CD4-positive, alpha-beta T cell (primary cell): Measurements from ENCODE around the gene ALG9. TPM values are rescaled to one million over a fixed set of nuclear protein-coding genes. Genes with fewer than 3 reads are reported as not detected.

Experiments
- ATAC-seq: fragments of 200-7000 bp; cut with Tn5 transposase; one replicate; pipeline ENCODE4 v1.10.0; 2022; ENCODE audit warnings: mild to moderate bottlenecking; ENCODE audit not compliant: poor library complexity
- CTCF ChIA-PET: fragments of 350-600 bp; sonication (Branson Sonifier 250); formaldehyde crosslinking; loops from one replicate; lab custom pipeline; 2021; ENCODE audit warnings: antibody characterized with exemption, inconsistent platforms; lab: Charles Lee
- POLR2A ChIA-PET: fragments of 350-600 bp; sonication (Branson Sonifier 250); formaldehyde crosslinking; loops from one replicate; lab custom pipeline; 2021; ENCODE audit warnings: antibody characterized with exemption, inconsistent platforms; lab: Charles Lee
- DNase-seq, 14 experiments: peaks; one replicate each; pipeline ENCODE4 v3.0.0-alpha.2; 2013 to 2020; ENCODE audit warnings: mixed read lengths in 2 of 14
- H3K27ac ChIP-seq, 2 donors: one replicate each; pipeline versions ENCODE4 v1.5.1 to v1.7.0; 2013; ENCODE audit warnings: low read length in 2 of 2, low read depth in 1 of 2, mild to moderate bottlenecking in 1 of 2
- H3K27me3 ChIP-seq, 2 experiments: 1 replicate in 1 of 2; 2 replicates in 1 of 2; pipeline versions ENCODE4 v1.6.1 to v1.7.0; 2013; ENCODE audit warnings: low read length in 2 of 2, control low read depth in 1 of 2, mild to moderate bottlenecking in 1 of 2, moderate library complexity in 1 of 2; ENCODE audit not compliant: insufficient read depth in 2 of 2, control insufficient read depth in 1 of 2
- H3K36me3 ChIP-seq: one replicate; pipeline ENCODE4 v1.6.1; 2013; ENCODE audit warnings: low read length, control low read depth; ENCODE audit not compliant: insufficient read depth
- H3K4me1 ChIP-seq: one replicate; pipeline ENCODE4 v1.6.1; 2013; ENCODE audit warnings: low read length, control low read depth; ENCODE audit not compliant: insufficient read depth
- H3K4me3 ChIP-seq: one replicate; pipeline ENCODE4 v1.5.1; 2013; ENCODE audit warnings: mild to moderate bottlenecking, low read length, moderate library complexity
- H3K9me3 ChIP-seq, 2 experiments: 1 replicate in 1 of 2; 2 replicates in 1 of 2; pipeline versions ENCODE4 v1.6.1 to v1.7.0; 2013; ENCODE audit warnings: low read length in 2 of 2, mild to moderate bottlenecking in 2 of 2, control low read depth in 1 of 2, moderate library complexity in 1 of 2; ENCODE audit not compliant: control insufficient read depth in 1 of 2, insufficient read depth in 1 of 2
- H3K27ac Mint-ChIP-seq: one replicate; pipeline ENCODE4 v1.8.0; 2020; ENCODE audit warnings: mixed read lengths
- H3K27me3 Mint-ChIP-seq: one replicate; pipeline ENCODE4 v1.8.0; 2021; ENCODE audit warnings: mixed read lengths
- H3K36me3 Mint-ChIP-seq: one replicate; pipeline ENCODE4 v1.8.0; 2021; ENCODE audit warnings: low read depth, mixed read lengths
- H3K4me1 Mint-ChIP-seq: one replicate; pipeline ENCODE4 v1.8.0; 2021; ENCODE audit warnings: low read depth, mixed read lengths
- H3K4me3 Mint-ChIP-seq: one replicate; pipeline ENCODE4 v1.8.0; 2020; ENCODE audit warnings: mild to moderate bottlenecking, mixed read lengths
- H3K9me3 Mint-ChIP-seq: one replicate; pipeline ENCODE4 v1.8.0; 2020; ENCODE audit warnings: mixed read lengths
- CTCF ChIP-seq: fragments of 200-600 bp; IDR thresholded peaks from one replicate; pipeline ENCODE4 v1.8.0; 2022; ENCODE audit warnings: antibody characterized with exemption, mild to moderate bottlenecking
- intact Hi-C, 2 experiments: fragments of 100-400 bp; cut with DNase I in 1 of 2; cut with micrococcal nuclease in 1 of 2; formaldehyde crosslinking; loops; one replicate each; pipeline versions ENCODE4 v1.15.1 to v1.9.0; 2023 to 2025; cut with DNase I, micrococcal nuclease
- total RNA-seq, 174 experiments: library from RNA in 2 of 174; stranded (reverse) in 2 of 174; gene quantifications; one replicate each; pipeline ENCODE4 v1.2.3 and lab custom pipeline; 2021 to 2026

ALG9 gene
- total RNA-seq, 2 experiments from 2014 or later = 31.1 to 33.4 TPM

- no peak overlapping the region for H3K27ac ChIP-seq
- no peaks in the 10 kb centered on the region for H3K36me3 ChIP-seq
- POLR2A ChIA-PET = no interaction called here
- ATAC-seq (no peak), DNase-seq (no peak)
- no peak for TF ChIP-seq CTCF
- H3K4me1 Mint-ChIP-seq = no peaks in the 10 kb centered on the region
- peaks cover 61% of the 10 kb centered on the region for H3K27me3 Mint-ChIP-seq
- no peaks in the 10 kb centered on the region for H3K36me3 Mint-ChIP-seq
- no peaks in the 10 kb centered on the region for H3K4me1 ChIP-seq
- peaks cover 29 to 34% of the 10 kb centered on the region in 2 experiments for H3K27me3 ChIP-seq
- no peak overlapping the region for H3K4me3 ChIP-seq
- no peak overlapping the region for H3K4me3 Mint-ChIP-seq
- no peak overlapping the region for H3K27ac Mint-ChIP-seq
- CTCF ChIA-PET = no interaction called here
- intact Hi-C loops = no loop called here
- H3K9me3 Mint-ChIP-seq = no peaks in the 10 kb centered on the region
- peaks cover 0 to 7% of the 10 kb centered on the region in 2 experiments for H3K9me3 ChIP-seq
Measured at GRCh38 chr11:111910676-111911562, 39.5 kb upstream of the ALG9 start.

GRCh38 chr11:111909378-111909777 lies 38.0 kb upstream of the ALG9 start:
- POLR2A ChIA-PET = no interaction called here
- Histone ChIP-seq H3K27me3 (peaks cover 21 to 32% of the 10 kb centered on the region in 2 experiments), H3K4me1 (no peaks in the 10 kb centered on the region), H3K9me3 (peaks cover 0 to 7% of the 10 kb centered on the region in 2 experiments), H3K27ac (no peak overlapping the region), H3K4me3 (no peak overlapping the region), H3K36me3 (no peaks in the 10 kb centered on the region)
- peaks cover 4% of the 10 kb centered on the region for H3K36me3 Mint-ChIP-seq
- TF ChIP-seq CTCF = no peak
- no peak overlapping the region for H3K4me3 Mint-ChIP-seq
- intact Hi-C loops = no loop called here
- H3K4me1 Mint-ChIP-seq = no peaks in the 10 kb centered on the region
- peaks cover 51% of the 10 kb centered on the region for H3K27me3 Mint-ChIP-seq
- CTCF ChIA-PET = no interaction called here
- DNase-seq (no peak), ATAC-seq (no peak)
- no peak overlapping the region for H3K27ac Mint-ChIP-seq
- H3K9me3 Mint-ChIP-seq = no peaks in the 10 kb centered on the region

GRCh38 chr11:111908639-111909305 lies 37.4 kb upstream of the ALG9 start:
- no peaks in the 10 kb centered on the region for H3K4me1 ChIP-seq
- peaks cover 16 to 26% of the 10 kb centered on the region in 2 experiments for H3K27me3 ChIP-seq
- intact Hi-C loops = no loop called here
- H3K9me3 Mint-ChIP-seq = no peaks in the 10 kb centered on the region
- H3K4me3 Mint-ChIP-seq = no peak overlapping the region
- peaks cover 4% of the 10 kb centered on the region for H3K36me3 Mint-ChIP-seq
- no peak for ATAC-seq
- no peak overlapping the region for H3K27ac ChIP-seq
- no peak overlapping the region for H3K4me3 ChIP-seq
- H3K4me1 Mint-ChIP-seq = no peaks in the 10 kb centered on the region
- peaks cover 0 to 7% of the 10 kb centered on the region in 2 experiments for H3K9me3 ChIP-seq
- no peak overlapping the region for H3K27ac Mint-ChIP-seq
- ChIA-PET CTCF (no interaction called here), POLR2A (no interaction called here)
- no peaks in the 10 kb centered on the region for H3K36me3 ChIP-seq
- peaks cover 46% of the 10 kb centered on the region for H3K27me3 Mint-ChIP-seq
- no peak for DNase-seq
- no peak for TF ChIP-seq CTCF
